ENCODE results near the gene RETREG1. TPM values are rescaled to one million over a fixed set of nuclear protein-coding genes. Genes with fewer than 3 reads are reported as not detected.

The RETREG1 gene
- total and polyA plus RNA-seq, 11 donors: 24.5 to 219 (median 169) TPM

DNA sequence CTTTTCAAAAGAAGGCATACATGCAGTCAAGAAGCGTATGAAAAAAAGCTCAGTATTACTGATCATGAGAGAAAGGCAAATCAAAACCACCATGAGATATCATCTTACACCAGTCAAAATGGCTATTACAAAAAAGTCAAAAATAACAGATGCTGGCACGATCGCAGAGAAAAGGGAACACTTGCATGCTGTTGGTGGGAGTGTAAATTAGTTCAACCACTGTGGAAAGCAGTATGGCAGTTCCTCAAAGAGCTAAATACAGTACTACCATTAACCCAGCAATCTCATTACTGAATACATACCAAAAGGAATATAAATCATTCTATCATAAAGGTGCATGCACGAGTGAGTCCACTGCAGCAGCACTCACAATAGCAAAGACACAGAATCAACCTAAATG is 24.5 kb downstream of the RETREG1 start:
- DNase-seq (no peak), ATAC-seq (no peak)
- intact Hi-C loops (cut with DNase I): no loop called here
- Histone ChIP-seq H3K4me1 (peaks cover 0 to 54% (median 14%) of the 10 kb centered on the region in 12 donors), H3K4me3 (no peak overlapping the region), H3K36me3 (no peaks in the 10 kb centered on the region), H3K27me3 (no peaks in the 10 kb centered on the region), H3K9me3 (no peaks in the 10 kb centered on the region), H3K27ac (no peak overlapping the region)
- no peak for TF ChIP-seq POLR2A (IDR thresholded peaks at IDR 0.05)
- no peak for TF ChIP-seq CTCF (IDR thresholded peaks at IDR 0.05)
- 77 to 88% (median 84%) methylated on average over 4 of the region's 4 CpGs for WGBS, 4 donors

DNA sequence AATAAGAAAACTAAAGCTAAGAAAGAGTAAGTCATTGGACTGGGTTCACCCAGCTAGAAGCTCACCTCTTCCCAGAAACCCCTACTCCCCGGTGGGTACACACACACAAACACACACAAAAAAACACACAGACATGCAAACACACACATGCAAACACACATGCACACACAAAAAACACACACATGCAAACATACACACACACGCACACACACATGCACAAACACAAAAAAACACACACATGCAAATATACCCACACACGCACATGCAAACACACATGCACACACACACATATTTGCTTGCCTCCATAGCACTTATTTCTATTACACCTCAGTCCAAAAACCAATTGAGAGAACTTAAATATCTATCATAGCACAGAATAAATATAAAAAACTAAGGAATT is 26.1 kb downstream of the RETREG1 start:
- DNase-seq (no peak), ATAC-seq (no peak)
- intact Hi-C loops (cut with DNase I): no loop called here
- Histone ChIP-seq H3K27me3 (no peaks in the 10 kb centered on the region), H3K27ac (no peak overlapping the region), H3K4me1 (peaks cover 0 to 42% (median 9%) of the 10 kb centered on the region in 12 donors), H3K4me3 (no peak overlapping the region), H3K9me3 (no peaks in the 10 kb centered on the region), H3K36me3 (no peaks in the 10 kb centered on the region)
- no peak for TF ChIP-seq POLR2A (IDR thresholded peaks at IDR 0.05)
- 90 to 99% (median 96%) methylated on average over 3 of the region's 3 CpGs for WGBS, 4 donors

GRCh38 chr5:16589658-16590057 is 27.1 kb downstream of the RETREG1 start:
- H3K4me1 ChIP-seq: peaks cover 0 to 46% (median 11%) of the 10 kb centered on the region in 12 donors
- DNase-seq (no peak), ATAC-seq (no peak)
- TF ChIP-seq CTCF (IDR thresholded peaks at IDR 0.05): no peak
- TF ChIP-seq POLR2A (IDR thresholded peaks at IDR 0.05): no peak
- no peaks in the 10 kb centered on the region for H3K27me3 ChIP-seq
- H3K27ac ChIP-seq: no peak overlapping the region
- H3K4me3 ChIP-seq: no peak overlapping the region
- 92 to 97% (median 95%) methylated on average over 3 of the region's 3 CpGs for WGBS, 4 donors
- no peaks in the 10 kb centered on the region for H3K36me3 ChIP-seq
- intact Hi-C loops (cut with DNase I): no loop called here
- no peaks in the 10 kb centered on the region for H3K9me3 ChIP-seq

GRCh38 chr5:16588434-16589214 is 28.2 kb downstream of the RETREG1 start:
- DNase-seq (no peak), ATAC-seq (peak; percentile 50 to 82 (median 65))
- H3K36me3 ChIP-seq: no peaks in the 10 kb centered on the region
- no peaks in the 10 kb centered on the region for H3K9me3 ChIP-seq
- no peak overlapping the region for H3K4me3 ChIP-seq
- H3K4me1 ChIP-seq: peaks cover 0 to 46% (median 11%) of the 10 kb centered on the region in 12 donors
- H3K27me3 ChIP-seq: no peaks in the 10 kb centered on the region
- TF ChIP-seq POLR2A (IDR thresholded peaks at IDR 0.05) (no peak), CTCF (IDR thresholded peaks at IDR 0.05) (no peak)
- peak overlapping the region in 11 of 12 donors; percentile 3 to 61 (median 37) for H3K27ac ChIP-seq
- intact Hi-C loops (cut with DNase I): no loop called here
- 41 to 53% (median 51%) methylated on average over 10 of the region's 10 CpGs for WGBS, 4 donors

Measured in heart left ventricle (tissue), 16 donors.